Vagina (tissue), 2 donors: ENCODE results near the gene AGPAT4.

Experiments
- CTCF ChIP-seq, 3 experiments: fragments of 450-650 bp in 2 of 3; fragments of 200-600 bp in 1 of 3; sonication (generic) in 1 of 3; IDR thresholded peaks; one replicate each; pipeline ENCODE4 v1.5.1; 2017 to 2019; ENCODE audit warnings: antibody characterized with exemption in 3 of 3, mild to moderate bottlenecking in 2 of 3, moderate library complexity in 2 of 3
- POLR2A ChIP-seq, 2 donors: fragments of 450-650 bp; IDR thresholded peaks; one replicate each; pipeline ENCODE4 v1.6.1; 2017; ENCODE audit warnings: antibody characterized with exemption in 2 of 2, mild to moderate bottlenecking in 2 of 2, moderate library complexity in 2 of 2

- no peak for TF ChIP-seq POLR2A (IDR thresholded peaks at IDR 0.05)
- TF ChIP-seq CTCF (IDR thresholded peaks at IDR 0.05): no peak
Observed at GRCh38 chr6:161256407-161256806, 17.5 kb downstream of the AGPAT4 start.
